ENCODE results near the gene HOXB5.

Gene HOXB5

GRCh38 chr17:48615963-48616716, 22.6 kb upstream of the HOXB5 start:
- no peak for DNase-seq

DNA sequence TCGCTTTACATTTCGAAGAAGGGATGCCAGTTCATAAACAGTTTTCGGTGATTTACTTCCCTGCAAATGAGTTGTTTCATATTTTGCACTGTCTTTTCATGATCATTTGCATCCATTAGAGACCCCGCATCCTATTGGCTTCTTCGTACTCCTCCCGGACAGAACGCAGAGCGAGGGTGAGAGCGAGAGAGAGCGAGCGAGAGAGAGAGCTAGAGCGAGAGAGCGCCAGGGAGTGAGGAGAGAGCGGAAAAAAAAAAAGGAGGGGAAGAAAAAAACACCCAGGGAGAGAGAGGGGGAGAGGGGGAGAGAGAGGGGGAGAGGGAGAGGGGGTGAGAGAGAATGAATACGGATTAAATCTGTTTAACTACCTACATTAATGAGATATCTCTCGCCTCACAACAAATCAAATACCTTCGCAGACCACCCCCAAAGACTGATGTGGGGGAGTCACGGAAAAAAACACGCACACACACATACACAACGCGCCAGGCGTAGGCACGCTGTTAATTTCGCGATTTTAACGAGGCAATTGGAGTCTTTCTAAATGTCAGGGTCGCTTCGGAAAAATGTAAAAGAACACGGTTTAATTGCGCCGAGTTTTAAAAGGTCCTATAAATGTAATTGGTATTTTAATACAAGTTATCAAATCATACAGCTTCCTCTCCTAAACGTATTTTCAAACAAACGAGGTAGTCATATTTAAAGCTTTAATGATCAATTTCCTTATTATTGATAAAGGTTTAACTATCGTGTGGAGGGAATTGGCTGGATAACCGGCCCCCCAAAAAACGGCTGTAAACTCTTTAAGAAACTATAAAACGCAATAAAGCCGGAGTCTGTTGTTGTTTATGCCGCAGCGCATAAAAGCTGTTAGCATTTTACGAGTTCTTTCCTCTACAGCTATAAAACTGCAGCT, 21.7 kb upstream of the HOXB5 start, which contains the start of gene HOXB8:
HOXB8 (minus strand) TSS at position 246 of the 916 bp plus-strand sequence. CDS start 588 bp downstream, outside the sequence.
- no peak for DNase-seq

- DNase-seq: no peak
These were observed 20.5 kb upstream of the HOXB5 start for GRCh38 chr17:48613862-48614694.

DNA sequence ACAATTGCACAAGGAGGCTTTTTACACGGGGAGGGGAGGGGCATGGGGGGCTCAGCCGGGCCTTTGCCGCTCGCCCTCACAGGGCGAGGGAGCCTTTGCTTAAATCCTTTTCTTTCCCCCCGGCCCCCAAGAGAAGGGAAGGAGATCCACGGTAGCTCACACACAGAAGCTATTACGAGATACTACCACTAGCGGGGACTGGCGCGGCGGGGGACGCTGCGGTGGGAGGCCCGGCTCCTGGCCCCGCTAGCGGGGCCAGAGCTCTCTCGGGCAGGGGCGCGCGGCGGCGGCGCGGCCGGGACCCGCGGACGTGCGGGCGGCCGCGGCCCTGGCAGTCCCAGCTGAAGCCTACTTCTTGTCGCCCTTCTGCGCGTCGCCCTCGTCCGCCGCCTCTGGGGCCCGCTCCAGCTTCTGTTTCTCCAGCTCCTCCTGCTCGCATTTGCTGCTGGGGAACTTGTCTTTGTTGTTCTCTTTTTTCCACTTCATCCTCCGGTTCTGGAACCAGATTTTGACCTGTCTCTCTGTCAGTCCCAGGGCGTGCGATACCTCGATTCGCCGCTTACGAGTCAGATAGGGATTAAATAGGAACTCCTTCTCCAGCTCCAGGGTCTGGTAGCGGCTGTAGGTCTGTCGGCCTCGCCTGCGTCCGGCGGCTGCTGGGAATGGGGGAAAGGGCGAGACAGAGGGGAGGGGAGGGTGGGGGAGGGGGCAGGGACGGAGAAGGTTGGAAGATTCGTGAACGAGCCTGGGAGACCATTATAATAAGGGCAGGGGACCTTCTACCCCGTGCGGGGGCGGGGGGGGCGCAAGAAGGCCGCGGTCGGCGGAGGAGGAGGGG, 19.5 kb upstream of the HOXB5 start:
- DNase-seq: no peak

DNA sequence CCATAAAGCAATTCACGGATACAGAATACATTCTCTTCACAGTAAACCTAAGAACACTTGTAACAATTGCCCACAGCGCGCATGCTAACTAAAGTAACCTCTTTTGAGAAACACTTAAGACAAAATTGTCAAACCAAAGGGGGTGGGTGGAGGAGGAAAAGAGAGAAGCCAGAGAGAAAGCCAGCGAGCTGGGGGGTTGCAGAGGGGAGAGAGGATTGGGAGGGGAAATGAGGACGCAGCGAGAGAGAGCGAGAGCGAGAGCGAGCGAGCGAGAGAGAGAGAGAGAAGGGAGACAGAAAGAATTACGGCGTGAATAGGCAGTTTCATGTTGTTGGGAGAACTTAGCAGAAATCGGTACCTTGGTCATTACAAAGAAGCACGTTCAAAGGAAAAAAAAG, 18.9 kb upstream of the HOXB5 start:
- no peak for DNase-seq

- peak; percentile 80 for DNase-seq
These were observed 18.3 kb upstream of the HOXB5 start for GRCh38 chr17:48611681-48612455.

DNA sequence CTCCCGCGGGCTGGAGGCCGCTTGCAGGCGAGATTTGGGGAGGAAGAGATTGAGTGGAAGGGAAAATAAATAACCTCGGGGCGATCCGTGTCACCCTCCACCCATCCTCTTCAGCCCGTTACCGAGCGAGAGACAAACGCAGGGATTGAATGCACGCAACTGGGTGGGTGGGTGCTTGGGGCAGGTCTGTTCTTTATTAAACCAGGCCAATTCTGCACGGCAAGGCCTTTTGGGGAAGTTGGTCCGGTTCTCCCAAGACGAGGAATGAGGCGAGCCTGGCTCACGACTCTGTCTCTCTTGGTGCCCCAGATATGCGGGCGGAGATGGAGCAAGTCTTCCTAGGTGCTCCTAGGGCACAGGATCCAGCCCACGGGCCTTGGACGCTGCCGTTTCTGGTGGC, 17.6 kb upstream of the HOXB5 start:
- no peak for DNase-seq

DNA sequence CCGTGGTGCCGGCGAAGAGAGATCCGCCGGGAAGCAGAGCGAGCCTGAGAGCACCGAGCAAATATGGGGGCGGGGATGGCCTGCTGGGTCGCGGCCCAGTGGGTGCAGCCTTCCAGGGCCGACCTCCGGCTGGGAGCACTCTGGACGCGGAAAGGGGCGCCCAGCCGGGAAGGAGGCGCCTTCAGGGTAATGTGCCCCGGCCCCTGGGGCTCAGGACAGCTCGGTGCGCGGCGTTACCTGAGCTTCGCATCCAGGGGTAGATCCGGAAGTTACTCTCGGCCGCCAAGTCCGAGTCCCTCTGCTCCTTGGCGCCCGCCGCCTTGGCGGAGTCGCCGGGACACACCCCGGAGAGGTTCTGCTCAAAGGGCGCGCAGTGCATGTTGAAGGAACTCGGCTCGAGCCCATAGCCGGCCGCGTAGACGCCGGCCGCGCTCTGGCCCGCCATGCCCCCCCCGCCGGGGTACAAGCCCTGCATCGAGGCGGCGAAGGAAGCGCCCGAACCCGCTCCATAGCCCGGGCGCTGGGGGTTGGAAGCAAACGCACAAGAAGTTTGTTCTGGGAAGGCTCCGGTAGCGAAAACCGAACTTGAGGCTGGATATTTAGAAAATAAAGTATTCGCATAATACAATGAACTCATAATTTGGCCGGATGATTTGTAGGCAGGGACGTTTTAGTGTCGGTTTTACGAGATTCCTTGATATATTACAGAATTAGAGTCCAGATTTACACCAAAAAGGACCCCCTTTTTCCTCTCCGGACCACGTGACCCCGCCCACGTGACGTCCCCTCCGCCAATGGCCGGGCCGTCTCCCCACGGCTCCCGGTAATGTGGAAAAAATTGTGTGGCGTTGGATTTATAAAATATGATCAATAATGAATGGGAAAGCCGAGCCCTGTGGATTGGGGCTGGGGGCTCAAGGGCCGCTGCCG, 17.0 kb upstream of the HOXB5 start, which contains the start of gene HOXB7:
HOXB7 (minus strand) TSS at position 736 of the 930 bp plus-strand sequence; CDS start at position 637, 99 bp downstream.
- DNase-seq: peak; percentile 75

DNA sequence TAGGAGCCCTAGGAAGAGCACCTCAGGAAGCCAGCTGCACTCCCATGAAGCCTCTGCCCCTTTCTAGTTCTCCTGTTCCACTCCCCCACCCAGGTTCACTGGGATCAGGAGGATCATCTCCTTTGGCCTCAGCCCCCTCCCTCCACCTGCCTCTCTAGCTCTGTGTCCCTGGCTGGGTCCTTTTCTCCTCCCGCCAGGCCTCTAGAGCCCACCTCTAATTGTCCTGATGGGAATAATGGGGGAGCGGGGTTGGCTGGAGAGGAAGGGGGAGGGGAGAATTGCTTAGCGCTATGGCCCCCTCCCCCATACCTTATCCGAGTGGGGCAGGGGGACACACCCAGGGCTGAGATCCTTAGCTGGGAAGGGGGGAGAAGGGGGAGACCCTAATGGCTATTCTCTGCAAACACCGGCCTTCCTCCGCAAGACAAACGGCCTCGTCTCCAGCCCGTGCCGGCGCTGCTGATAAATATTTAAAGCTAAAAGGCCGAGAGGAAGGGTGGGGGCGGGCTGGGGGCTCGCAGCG, 16.2 kb upstream of the HOXB5 start:
- DNase-seq: no peak

GRCh38 chr17:48609033-48609432, 15.5 kb upstream of the HOXB5 start:
- no peak for DNase-seq

DNA sequence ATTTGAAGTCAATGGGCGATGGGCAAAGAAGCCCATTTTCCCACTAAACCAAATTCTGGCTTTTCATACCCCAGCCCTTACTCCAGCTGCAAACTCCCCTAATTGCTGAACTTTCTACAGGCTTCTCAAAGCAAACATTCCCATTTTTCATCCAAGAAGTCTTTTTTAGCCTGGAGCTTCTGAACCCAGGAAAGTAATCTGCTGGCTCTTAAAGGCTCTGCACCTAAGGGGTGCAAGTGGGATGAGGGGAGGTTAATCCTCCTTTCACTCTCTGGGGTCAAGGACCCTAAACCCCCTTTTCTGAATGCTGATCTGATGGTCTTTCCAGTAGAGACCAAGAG, 14.9 kb upstream of the HOXB5 start:
- DNase-seq: no peak

DNA sequence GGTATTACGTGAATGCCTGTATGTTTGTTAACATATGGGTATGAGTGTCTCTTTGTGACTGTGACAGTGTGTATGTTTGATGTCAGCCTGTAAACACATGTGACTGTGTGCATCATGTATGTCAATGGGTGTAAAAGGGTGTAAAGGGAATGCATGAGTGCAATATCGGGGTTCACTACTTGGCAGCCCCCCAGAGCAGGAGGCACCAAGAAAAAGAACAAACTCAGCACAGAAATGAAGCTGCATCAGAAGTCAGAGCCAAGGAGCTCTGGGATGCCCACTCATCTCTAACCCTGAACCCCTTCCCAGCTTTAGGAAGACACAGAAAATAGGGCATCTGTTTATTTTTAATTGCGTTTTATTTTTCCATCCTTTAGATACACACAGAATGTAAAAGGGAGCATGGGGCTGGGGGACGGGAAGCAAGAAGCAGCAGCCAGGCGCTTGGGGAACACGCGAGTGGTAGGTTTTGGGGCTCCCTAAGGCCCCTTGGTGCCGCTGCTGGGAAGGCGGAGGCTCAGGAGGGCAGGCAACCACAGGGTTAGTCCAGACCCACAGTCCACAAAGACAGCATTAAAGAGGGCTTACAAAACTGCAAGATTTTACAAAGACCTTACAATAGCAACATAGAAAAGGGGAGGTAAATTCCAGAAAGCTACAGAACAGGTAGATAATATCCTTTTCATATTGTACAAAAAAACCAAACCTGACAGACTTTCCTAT, 13.5 kb upstream of the HOXB5 start:
- no peak for DNase-seq

GRCh38 chr17:48605991-48606891, 12.7 kb upstream of the HOXB5 start:
- no peak for DNase-seq

GRCh38 chr17:48605409-48605919, 11.9 kb upstream of the HOXB5 start:
- DNase-seq: no peak

DNA sequence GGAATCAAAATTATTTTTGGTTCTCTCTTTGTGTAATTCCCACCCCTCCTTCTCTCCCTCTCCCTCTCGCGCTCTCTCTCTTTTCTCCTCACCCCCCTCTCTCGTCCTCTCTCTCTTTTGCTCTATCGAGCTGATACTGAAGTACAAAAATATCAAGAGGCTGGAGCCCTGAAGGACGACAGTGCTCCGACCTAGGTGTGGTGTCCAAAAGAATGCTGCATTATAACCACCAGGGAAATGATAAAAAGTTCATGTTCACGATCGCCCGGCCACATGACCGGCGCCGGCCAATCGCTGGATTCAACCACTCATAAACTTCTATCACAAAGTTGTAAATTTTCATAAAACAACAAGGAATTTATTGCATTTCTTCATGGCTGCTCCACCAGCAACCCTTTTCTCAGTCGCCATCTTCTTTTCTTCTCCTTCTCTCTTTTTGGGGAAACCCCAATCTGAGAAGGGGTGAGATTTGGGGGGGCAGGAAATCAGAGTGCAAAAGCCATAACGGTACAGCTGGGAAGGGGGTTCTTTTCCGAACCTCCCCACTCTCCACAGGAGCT, 11.3 kb upstream of the HOXB5 start, which contains the start of gene HOXB6:
HOXB6 (minus strand) TSS at position 217 of the 560 bp plus-strand sequence. CDS start 6,836 bp downstream, outside the sequence.
- DNase-seq: no peak

DNA sequence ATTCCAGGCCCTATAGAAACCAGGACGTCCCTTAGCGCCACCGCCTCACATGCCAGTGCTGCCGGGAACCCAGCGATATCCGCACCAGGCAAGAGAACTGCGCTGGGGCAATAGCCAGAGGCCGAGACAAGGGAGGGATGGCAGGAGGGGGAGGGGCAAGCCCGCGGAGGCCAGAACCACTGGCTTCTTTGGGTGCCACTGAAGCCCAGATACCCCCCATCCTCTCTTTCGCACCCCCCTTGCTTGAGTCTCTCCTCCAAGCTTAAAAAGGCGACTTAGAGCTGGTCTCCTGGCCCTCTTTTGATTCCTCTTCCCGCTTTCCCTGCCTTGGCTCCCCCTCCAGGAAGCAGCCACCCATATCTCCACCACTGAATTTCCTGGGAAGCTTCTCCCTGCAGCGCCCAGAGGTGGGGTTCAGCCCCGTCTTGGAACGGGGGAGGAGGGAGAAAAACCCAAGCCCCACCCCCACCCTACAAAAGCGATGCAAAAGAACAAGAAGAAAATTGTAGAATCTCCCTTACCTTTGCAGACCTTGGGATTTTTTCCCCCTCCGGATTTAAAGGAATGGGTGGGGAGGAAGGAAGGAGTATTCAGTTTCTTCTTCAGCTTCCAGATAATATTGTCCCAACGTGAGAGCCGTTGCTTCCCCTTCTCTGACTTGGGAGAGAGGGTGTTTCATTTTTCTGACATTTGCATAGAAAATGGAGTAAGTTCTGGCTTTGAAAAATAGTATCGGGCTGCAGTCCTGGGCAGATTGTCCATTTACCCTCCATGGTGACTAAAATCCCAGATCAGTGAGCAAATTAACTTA, 10.6 kb upstream of the HOXB5 start:
- no peak for DNase-seq

Measured in NCI-H2107 (cell line).